HG02884 (cell line): Measurements from ENCODE around the gene MOB3C.

ENCODE experiments used
- ATAC-seq: cut with Tn5 transposase; IDR thresholded peaks from one replicate; pipeline ENCODE4 v1.9.1; 2021; ENCODE audit warnings: mild to moderate bottlenecking, moderate library complexity; ENCODE audit not compliant: unreplicated experiment

The MOB3C gene

GRCh38 chr1:46607345-46608130 lies 9.1 kb downstream of the MOB3C start:
- ATAC-seq, result no peak

GRCh38 chr1:46606255-46606965 lies 10.2 kb downstream of the MOB3C start:
- ATAC-seq, result no peak

DNA sequence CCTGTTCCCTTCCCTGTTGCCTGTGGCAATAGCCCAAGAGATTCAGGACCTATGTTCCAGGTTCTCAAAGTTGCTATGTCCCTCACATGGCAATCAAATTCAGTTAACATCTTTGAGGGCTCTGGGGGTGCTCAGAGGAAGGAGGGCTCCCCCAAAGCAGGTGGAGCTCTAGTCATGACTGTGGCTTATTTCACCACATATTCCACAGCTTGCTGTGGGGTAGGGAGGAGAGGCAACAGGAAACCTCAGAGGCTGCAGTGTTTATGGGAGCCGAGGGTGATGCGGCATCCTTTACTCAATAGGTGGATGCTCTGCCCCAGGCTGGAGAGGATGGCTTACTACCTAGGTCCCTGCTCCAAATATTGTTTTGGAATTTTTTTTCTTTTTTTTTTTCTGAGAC lies 11.4 kb downstream of the MOB3C start:
- no peak for ATAC-seq

DNA sequence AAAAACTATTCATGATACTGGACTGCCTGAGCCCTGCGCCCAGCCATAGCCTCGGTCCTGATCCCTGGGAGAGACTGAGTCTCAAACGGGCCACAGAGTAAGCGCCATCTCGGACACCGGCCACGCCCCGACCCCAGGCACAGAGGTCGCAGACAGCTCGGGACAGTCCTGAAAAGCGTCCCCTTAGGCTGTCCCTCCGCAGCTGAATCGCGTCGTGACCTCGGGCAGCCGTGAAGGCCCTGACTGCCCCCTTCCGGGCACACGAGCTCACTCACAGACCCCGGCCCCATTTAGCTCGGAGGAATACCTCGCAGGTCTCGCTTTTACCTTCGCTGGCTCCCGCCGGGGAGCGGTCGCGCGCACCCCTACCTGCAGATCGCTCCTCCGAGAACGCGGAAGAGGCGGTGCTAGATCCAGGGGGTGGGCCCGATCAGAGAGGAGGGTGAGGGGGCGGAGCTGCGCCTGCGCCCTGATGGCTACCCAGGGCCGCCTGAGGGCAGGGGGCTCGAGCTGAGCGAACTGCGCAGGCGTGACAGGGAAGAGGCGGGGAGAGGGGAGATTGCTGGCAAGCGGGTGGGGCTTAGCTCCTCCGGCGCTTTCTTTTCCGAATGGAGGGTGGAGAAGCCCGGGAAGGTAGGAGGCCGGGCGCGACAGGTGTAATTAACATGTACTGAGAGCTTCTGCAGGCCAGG lies 12.6 kb downstream of the MOB3C start, which contains the start of gene MKNK1:
MKNK1 (minus strand) TSS at position 411 of the 692 bp plus-strand sequence. CDS start 20,941 bp downstream, outside the sequence.
- peak; percentile 91 for ATAC-seq

DNA sequence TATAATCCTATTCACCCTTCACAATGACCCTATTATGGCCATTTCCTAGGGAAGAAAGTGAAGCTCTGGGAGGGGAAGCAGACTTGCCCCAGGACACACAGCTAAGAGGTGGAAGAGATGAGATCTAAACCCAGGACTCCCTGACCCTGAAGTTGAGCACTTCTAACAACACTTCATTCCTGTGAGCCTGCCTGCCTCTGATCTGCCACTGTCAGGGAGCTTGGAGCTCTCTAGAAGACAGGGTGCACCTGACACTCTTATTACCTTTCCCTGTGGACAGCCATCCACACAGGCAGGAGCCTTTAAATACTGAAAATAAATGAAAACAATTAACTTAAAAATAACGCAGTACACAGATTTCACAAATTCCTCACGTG lies 13.1 kb downstream of the MOB3C start:
- ATAC-seq, result no peak

- ATAC-seq, result no peak
These were observed 15.2 kb downstream of the MOB3C start for GRCh38 chr1:46601257-46602007.

DNA sequence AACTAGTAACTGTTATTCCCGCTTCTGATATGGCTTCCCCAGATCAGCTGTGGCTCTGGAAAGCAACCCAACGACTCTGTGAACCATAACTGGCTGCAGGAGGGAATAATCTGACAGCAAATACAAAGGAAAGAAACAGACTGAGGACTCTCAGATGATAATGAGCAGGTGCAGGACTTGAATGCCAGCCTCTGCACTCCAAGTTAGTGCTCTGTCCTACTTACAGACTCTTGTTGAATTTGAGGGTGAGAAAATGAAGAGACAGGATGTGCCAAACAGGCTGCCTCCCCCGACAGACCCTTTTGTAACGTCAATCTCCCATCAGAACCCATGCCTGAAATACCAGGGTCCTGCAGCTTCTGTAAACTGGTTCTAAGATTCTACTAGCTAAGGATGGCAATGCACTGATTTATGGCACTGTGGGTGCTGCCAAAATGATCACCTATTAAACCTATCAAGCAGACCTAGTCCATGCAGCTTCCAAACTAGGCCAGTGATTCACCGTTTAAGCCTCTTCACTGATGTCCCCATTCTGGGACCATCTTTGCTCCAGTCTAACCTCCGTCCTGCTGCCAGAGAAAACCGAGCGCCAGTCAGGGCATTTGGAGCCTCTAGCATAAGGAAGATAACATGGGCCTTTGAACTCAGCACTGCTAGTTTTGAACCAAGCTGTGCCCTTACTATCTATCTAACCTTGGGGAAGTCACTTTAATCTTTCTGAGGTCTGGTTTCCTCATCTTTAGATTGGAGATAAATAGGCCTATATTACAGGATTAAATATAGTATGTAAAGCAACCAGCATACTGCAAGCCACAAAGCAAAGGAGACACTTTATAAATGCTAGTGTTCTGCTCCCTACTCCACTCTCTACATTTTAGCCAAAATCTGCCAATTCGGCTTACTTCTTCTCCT lies 17.3 kb downstream of the MOB3C start:
- ATAC-seq, result no peak

- ATAC-seq, result no peak
These were observed 19.8 kb downstream of the MOB3C start for GRCh38 chr1:46596846-46597245.

DNA sequence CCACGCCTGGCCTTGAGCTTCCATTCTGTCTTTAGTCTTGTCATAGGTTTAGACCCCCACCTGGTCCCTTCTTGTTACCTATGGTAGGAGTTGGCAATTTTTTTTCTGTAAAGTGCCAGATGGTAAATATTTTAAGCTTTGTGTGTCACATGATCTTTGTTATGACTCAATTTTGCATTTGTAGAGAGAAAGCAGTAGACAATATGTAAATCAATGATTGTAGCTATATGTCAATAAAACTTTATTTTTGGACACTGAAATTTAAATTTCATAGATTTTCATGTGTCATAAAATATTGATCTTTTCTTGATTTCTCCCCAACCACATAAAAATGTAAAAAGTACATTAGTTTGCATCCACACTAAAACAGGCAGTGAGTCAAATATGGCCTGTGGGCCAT lies 20.6 kb downstream of the MOB3C start:
- ATAC-seq, result no peak

DNA sequence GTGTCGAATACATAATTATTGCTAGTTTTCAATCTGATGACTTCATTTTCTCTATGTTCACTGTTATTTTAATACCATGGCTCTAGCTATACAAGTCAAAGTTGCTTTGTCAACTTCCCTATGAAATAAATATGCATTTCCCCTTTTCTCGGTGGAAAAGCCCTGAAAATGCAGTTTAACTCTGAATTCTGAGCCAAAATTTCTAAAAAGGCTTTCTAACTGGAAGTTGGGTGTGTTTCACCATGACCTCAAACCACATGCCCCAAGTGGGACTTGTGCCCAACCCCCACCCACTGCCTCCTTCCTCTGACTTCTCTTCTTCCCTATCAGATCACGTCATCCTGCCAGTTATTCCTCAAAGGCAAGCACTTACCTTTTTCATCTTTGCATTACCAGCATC lies 21.5 kb downstream of the MOB3C start:
- ATAC-seq, result no peak

GRCh38 chr1:46594063-46594462 lies 22.5 kb downstream of the MOB3C start:
- ATAC-seq, result no peak

GRCh38 chr1:46592823-46593222 lies 23.8 kb downstream of the MOB3C start:
- no peak for ATAC-seq

DNA sequence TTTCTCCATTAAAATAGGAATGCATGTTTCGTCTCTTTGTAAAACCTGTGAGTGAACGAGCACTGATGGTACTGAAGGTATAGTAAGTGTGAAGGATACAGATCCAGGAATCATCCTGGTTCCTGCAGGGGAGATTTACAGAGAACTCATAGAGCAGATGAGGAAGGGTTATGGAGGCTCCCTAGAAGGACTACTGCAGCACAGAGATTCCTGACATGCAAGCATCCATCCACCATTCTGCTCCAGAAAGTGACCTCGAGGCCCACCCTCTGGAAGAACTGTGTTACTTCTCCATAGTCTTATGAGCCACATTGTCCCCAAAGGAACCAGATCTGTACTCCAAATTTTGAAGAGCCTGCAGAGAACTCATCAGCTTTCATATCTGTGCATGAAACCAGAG lies 27.1 kb downstream of the MOB3C start:
- ATAC-seq, result no peak

- no peak for ATAC-seq
These were observed 29.5 kb downstream of the MOB3C start for GRCh38 chr1:46587069-46587468.

DNA sequence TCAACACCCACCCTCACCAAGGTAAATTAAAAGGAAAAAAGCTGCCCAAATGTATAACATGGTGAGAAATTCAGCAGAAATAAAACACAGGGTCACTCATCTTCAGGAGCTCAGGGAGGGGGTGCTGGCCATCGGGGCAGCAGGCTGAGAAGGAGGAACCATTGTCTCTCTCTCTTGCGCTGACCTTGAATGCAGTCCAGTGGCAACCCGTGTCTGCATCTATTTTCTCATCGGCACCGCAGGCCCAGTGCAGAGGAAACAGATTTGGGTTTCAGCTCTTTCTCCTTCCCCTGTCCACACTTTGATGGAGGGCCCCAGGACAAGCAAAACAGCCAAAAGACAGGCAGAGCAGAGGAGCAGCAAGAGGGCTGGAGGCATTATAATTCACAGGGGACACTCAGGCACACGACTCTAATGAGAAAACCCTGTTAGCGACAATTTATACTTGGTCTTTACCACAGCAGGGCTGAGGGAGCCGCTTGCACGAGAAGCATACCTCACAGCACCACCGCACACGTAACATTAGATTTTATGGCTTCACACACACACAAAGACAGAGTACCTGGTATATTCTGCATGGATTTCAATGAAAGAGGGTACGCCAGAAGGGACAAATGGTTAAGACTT lies 31.2 kb downstream of the MOB3C start:
- no peak for ATAC-seq

- ATAC-seq, result no peak
These were observed 33.1 kb downstream of the MOB3C start for GRCh38 chr1:46583494-46583893.

GRCh38 chr1:46582972-46583371 lies 33.6 kb downstream of the MOB3C start:
- ATAC-seq, result no peak

DNA sequence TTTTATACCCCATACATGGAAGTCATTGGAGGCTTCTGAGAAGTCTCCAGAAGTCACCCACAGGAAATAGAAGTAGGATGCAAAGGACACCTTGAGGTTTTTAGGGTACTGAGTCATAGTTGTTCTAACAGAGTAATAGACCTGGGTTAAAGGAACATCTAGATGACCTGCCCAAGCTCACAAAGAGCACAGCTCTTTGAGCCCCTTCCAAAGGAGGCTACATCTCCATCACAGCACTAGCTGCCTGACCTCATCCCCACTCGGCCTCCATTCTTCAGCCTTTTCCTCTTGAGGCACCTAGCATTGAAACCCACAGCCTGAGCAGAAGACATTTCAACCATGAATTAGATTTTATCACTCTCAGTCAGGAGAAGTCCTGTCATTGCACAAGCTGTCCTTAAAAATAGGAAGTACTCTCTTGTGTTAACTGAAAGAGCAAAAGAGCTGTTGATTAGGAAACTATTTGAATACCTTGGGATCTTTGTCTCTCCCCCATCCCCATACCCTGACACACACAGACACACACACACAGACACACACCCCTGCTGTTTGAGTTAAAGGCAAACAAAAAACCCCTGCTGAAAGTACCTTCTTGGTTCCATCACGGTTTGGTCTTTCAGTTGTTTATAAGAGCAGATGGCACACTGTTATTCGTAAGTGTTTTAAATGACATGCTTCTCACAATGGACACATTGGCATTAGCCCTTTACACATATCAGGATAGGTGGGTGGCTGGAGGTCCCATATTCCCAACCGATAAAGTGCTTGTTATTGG lies 34.7 kb downstream of the MOB3C start:
- ATAC-seq, result no peak
